HUDEP-2 (cell line): ENCODE results near the gene RPS23.

Source experiments
- DNase-seq, 76 experiments: peaks; one replicate each; lab custom pipeline; 2025; ENCODE audit not compliant: unreplicated experiment in 76 of 76; lab: John Stamatoyannopoulos, UW

The RPS23 gene

DNA sequence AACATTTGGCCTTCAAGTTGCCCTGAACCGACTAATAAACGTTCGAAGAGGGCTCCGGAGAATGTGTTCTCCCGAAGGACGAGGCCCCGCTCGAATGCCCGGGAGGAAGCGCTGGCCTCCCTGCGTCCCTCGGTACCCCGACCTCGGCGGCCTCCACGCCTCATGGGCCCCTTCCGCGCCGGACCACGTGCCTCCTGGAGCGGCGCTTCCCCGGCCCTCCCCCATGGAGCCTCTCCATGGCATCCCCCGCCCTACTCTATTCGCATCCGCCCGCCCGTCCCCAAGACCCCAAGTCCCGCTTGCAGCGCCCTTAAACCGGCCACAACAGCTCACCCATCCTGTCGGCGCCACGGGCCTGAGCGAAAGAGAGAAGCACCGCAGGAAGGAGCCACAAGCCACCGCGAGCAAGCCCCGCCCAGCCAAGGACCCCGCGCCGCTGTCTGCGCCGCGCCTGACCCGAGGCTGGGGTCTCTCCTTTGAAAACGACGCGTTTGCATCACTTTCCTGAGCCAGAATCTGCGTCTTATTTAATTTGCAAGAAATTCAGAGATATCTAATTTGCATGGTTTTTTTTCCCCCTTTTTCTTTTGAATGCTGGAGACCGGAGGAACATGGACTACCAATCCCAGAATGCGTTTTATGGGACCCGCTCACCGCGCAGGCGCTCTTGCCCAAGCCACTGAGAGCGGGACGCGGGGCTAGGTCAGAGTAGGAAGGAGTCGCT lies at the start of gene RPS23:
Gene RPS23 (minus strand): TSS at position 368 of the 724 bp plus-strand sequence. CDS start 31 bp downstream, at position 337.
- DNase-seq = peak in 74 of 76 experiments; percentile 38 to 97 (median 83)

- no peak for DNase-seq
These were observed 49.8 kb upstream of the RPS23 start for GRCh38 chr5:82327941-82328340.

DNA sequence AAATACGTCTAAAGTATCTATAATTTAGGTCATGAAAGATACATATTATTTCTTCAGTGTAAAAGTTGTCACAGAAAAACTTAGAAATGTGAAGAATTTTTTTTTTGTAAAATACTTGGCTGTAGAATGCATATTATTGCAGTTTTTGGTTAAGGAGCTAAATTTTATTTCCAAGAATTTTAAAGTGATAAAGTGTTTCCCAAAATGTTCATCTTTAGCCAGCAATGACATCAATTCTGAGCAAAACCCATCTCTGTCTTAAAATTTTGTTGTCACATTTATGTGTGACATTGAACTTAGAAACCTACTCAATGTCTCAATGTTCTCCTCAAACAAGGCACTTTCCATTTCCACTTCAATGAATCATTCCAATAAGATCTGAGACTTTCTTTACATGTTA lies 47.8 kb upstream of the RPS23 start:
- DNase-seq = no peak

DNA sequence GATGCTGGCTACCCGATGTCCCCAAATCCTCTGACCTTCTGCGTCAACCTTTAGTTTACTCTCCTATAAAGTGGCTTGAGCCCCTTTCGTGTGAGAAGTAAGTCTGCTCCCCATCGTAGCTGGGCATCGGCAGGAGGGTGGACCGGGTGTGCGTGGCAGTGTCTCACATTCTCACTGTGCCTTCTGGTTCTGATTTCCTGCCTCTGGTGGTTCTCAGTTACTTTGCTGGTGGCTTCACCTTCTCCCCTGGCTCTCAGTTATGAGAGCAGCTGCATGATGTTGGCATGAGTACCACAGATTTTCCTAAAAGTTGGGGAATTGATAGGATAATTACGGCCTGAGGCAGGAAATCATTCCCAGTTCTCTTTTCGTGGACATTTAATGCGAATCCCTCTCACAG lies 47.0 kb upstream of the RPS23 start:
- DNase-seq = no peak

GRCh38 chr5:82320966-82321365 lies 42.8 kb upstream of the RPS23 start:
- DNase-seq = no peak

DNA sequence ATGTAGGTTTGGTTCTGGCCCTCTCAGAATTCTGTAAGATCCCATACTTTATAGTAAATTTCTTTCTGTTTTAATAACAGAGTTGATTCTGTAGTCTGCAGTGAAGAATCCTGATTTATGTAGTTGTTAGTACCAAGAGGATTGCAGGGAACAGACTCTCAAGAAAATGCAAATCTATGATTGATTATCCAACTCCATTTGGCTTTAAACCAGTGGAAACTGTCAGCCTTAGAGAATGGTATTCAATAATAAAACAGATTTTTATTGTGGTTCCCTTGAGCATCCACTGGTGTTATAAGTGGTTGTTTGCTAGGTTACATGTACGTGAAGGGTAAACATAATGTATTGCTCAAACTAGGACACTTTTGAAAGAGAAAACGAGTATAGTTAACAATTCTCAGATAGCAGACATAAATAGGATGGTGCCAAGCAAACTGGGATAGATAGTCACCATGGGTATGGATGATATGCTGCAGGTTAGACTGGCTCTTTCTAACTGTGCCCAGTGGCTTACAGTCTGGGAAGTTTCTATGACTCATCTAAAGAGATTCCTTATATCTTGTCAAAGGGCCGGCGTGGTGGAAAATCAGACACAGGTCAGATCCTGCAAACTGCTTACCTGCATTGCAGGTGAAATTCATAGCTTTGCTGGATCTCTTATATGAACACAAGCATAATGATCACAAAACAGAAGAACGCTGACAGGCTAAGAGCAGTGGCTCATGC lies 41.7 kb upstream of the RPS23 start:
- DNase-seq = no peak

GRCh38 chr5:82319192-82319591 lies 41.0 kb upstream of the RPS23 start:
- DNase-seq = no peak

DNA sequence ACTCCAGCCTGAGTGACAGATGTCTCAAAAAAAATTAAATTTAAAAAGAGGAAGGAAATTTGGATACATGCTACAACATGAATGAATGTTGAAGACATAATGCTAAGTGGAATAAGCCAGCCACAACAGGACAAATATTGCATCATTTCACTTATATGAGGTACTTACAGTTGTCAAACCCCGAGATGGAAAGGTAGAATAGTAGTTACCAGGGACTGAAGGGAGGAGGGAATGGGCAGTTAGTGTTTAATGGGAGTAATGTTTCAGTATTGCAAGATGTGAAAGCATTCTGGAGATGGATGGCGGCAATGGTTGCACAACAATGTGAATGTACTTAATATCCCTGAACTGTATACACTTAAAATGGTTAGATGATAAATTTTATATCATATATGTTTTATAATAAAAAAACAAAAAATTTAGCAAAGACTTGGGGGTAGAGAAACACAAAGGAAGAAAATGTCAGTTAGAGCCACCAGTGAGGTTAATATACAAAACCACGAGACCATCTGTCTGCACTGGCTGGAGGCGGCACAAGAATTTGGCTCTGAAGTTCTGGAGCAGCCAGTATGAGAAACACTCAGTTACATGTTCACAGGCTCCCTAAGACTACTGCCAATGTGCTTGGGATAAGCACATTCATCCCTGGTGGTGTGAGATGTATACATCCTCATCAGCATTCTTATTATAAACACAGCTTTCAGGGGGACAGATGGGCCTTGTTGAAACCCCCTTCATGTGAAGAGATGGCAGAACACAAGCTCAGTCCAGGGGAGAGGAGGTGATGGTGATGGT lies 37.0 kb upstream of the RPS23 start:
- no peak for DNase-seq

DNA sequence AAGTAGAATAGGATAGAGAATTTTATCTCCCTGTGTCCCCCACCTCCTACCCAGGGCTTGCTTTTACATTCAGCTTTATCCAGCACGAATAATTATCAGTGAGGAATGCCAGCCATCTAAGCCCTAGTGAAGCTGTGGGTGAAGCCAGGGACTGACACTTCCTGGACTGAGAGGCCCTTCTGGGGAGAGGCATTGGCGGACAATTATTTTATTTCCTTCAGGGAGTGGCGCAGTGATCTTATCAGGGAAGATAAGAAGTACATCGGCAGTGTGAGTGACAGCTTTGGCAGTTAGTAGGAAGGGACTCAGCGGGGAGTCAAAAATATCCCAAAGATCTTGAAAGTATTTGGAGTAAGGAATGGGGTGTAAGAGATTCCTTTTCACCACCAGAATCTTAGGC lies 34.9 kb upstream of the RPS23 start:
- no peak for DNase-seq

DNA sequence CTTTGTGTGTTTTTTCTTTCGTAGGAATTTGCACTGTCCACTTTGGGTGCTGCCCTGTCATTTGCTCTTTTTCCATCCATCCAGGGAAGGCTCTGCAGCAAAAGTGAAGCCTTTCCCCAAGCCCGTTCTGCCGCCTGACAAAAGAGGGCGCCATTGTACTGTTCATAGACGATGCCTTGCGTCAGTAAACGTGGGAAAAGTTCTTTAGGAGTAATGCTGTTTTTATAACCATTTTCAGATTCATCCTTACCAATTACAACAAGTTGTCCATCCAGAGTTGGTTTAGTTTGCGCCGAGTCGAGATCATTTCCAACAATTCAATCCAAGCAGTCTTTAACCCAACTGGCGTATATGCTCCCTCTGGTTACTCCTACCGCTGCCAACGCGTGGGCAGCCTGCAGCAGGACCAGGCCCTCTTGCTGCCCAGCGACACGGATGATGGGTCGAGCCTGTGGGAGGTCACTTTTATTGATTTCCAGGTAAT lies 34.3 kb upstream of the RPS23 start:
- DNase-seq = peak in 48 of 76 experiments; percentile 1 to 54 (median 16)

- DNase-seq = no peak
These were observed 31.0 kb upstream of the RPS23 start for GRCh38 chr5:82309091-82309531.

DNA sequence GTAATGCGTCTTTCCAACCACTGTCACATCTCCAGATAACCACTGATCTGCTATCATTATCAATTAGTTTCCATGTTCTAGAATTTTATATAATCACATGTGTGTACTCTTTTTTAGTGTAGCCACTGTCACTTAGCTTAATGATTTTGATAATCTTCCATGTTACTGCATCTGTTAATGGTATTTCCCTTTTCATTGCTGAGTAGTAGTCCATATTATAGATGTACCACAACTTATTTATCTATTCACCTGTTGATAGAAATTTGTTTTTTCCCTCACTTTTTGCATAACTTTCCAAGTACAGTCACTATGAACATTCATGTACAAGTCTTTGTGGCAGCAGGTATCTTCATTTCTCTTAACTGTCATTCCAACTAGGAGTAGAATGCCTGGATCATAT lies 30.3 kb upstream of the RPS23 start:
- no peak for DNase-seq

GRCh38 chr5:82307451-82307850 lies 29.3 kb upstream of the RPS23 start:
- no peak for DNase-seq

DNA sequence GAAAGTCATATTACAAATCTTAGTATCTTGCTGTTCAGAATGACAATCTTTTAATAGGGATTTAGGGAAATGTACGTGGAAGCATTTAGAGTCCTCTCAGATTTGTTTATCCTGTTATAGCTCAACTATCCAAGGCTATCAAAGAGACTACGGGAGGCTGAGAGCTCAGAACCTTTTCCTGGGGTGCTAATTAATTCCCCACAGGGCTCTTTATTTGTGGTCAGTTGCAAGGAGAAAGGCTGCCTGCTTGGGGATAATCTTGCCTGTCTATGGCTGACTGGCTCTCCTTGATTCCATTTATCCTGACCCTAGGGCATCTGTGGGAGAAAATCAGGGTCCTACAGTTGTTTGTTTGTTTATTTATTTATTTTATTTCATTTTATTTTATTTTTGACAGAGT lies 28.0 kb upstream of the RPS23 start:
- no peak for DNase-seq

DNA sequence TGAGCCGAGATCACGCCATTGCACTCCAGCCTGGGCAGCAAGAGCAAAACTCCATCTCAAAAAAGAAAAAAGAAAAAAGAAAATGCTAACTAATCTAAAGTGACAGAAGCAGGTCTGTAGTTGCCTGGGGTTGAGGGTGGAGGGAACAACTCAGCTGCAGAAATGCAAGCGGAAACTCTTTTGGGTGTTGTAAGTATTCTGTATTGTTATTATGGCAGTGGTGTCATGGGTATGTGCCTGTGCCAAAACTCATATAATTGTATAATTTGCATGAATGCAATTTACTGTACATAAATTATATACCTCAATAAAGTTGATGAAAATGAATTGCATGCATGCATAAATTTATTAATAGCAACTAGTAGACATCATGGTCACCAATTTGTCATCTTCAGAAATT lies 23.0 kb upstream of the RPS23 start:
- no peak for DNase-seq

- DNase-seq = no peak
These were observed 20.5 kb upstream of the RPS23 start for GRCh38 chr5:82298668-82299067.

DNA sequence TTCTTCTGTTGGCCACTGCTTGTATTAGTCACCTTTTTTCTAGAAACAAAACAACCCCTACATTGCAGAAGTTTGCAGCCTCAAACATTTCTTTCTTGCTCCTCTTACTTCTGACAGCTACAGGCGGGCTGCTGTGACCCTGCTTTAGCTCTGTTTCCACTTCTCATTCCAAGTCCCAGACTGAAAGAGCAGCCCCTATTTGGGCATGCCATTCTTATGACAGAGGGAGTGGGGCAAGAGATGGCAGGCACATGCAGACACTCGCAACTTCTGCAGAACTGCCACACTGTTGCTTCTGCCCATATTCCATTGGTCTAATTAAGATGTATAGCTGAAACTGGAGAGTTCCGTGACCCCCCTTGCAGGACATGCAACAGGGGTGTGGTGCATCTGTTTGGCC lies 19.6 kb upstream of the RPS23 start:
- DNase-seq = no peak

DNA sequence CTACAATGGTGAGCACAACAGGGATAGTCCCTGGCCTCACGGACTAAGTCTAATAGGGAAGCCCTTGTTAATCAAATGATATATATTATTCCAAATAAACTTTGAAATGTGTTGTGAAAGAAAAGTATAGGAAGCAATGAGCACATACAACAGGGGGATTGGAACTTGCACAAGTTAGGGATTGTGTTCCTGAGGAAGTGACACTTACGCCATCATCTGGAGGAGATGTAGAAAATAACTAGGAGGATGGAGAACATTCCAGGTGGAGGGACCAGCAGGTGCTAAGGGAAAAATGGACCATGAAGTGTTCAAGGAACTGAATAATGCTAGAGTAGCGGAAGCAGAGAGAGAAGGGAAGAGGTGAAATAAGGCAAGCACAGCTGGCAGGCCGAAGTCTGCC lies 18.8 kb upstream of the RPS23 start:
- DNase-seq = no peak

GRCh38 chr5:82295959-82296531 lies 17.9 kb upstream of the RPS23 start:
- no peak for DNase-seq

DNA sequence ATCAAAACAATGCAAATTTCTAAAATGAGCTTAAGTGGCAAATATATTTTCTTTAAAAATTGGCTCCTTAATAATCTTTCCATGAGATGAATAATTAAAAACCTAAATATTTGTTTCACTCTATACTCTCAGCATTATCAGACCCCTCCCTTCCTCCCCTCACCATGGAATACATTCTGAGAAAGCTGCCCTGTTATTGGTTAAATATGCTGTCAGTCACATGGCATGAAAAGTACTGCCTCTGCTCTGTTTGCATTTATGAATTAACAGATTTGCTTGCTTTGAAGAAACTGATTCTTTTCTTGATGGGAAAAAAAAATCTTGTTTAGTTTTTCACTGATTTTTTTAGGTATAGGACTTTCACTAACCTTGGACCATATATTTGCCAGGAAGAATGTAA lies 17.0 kb upstream of the RPS23 start:
- DNase-seq = peak in 1 of 76 experiments; percentile 4

- no peak for DNase-seq
These were observed 13.3 kb upstream of the RPS23 start for GRCh38 chr5:82291420-82291819.
